HepG2 (cell line): Measurements from ENCODE around the gene EVL. TPM values are rescaled to one million over a fixed set of nuclear protein-coding genes. Genes with fewer than 3 reads are reported as not detected.

Experiments
- ATAC-seq: fragments of 200-7000 bp; cut with Tn5 transposase; 3 replicates; pipeline ENCODE4 v1.9.1; 2020; ENCODE audit warnings: mild to moderate bottlenecking, moderate library complexity
- BruUV-seq: library from RNA; stranded (reverse); fragments of 400-500 nt; replicated peaks from 2 replicates; lab custom pipeline; 2021; lab: Mats Ljungman, UMichigan
- CTCF ChIA-PET: fragments of 300-600 bp; formaldehyde crosslinking; extraction: SDS; loops from one replicate; lab custom pipeline; 2021; ENCODE audit warnings: low total read pairs, inconsistent platforms, low intra/inter-chr PET ratio; lab: Yijun Ruan, JAX
- POLR2A ChIA-PET: fragments of 350-600 bp; sonication (Branson Sonifier 250); formaldehyde crosslinking; loops from one replicate; lab custom pipeline; 2020; ENCODE audit warnings: antibody characterized with exemption, inconsistent platforms; lab: Yijun Ruan, JAX
- DNase-seq: peaks from one replicate; pipeline ENCODE4 v3.0.0-alpha.2; 2015; ENCODE audit warnings: low spot score
- FAIRE-seq: peaks from 3 replicates; lab custom pipeline; 2011; peaks lifted over from hg19 to GRCh38; lab: Jason Lieb, UNC
- H2AFZ ChIP-seq: one replicate; pipeline ENCODE4 v1.6.1; 2011; ENCODE audit warnings: low read length, inconsistent platforms
- H3K27ac ChIP-seq: fragments of 300-600 bp; 3 replicates; pipeline ENCODE4 v1.8.0; 2011; ENCODE audit warnings: mixed run types, mild to moderate bottlenecking, mixed read lengths, low read length, inconsistent platforms; ENCODE audit not compliant: insufficient read depth; ENCODE audit errors: extremely low read length
- H3K27me3 ChIP-seq, 2 experiments: fragments of 200-600 bp in 1 of 2; 2 replicates in 1 of 2; 3 replicates in 1 of 2; pipeline versions ENCODE4 v1.6.0 to v1.8.0; 2011; ENCODE audit warnings: low read length in 2 of 2, mild to moderate bottlenecking in 2 of 2, moderate library complexity in 2 of 2, inconsistent platforms in 1 of 2; ENCODE audit not compliant: insufficient read depth in 2 of 2, control insufficient read depth in 1 of 2
- H3K36me3 ChIP-seq, 2 experiments: fragments of 200-600 bp in 1 of 2; replicated peaks in 1 of 2; 2 replicates in 1 of 2; 3 replicates in 1 of 2; pipeline versions ENCODE4 v1.5.1 to v1.8.0; 2011; ENCODE audit warnings: low read length in 2 of 2, inconsistent platforms in 1 of 2; ENCODE audit not compliant: insufficient read depth in 2 of 2, control insufficient read depth in 1 of 2
- H3K4me1 ChIP-seq: 2 replicates; pipeline ENCODE4 v1.5.1; 2012; ENCODE audit warnings: low read length, inconsistent platforms; ENCODE audit not compliant: insufficient read depth
- H3K4me2 ChIP-seq: 2 replicates; pipeline ENCODE4 v1.6.0; 2011; ENCODE audit warnings: low read depth, low read length, inconsistent platforms
- H3K4me3 ChIP-seq, 3 experiments: fragments of 200-600 bp in 1 of 3; sonication (generic), shearing (Covaris generic) in 1 of 3; replicated peaks in 1 of 3; 2 replicates each; pipeline ENCODE4 v1.5.1; 2011 to 2016; ENCODE audit warnings: low read length in 3 of 3, inconsistent platforms in 2 of 3, low read depth in 2 of 3, mild to moderate bottlenecking in 2 of 3, control low read depth in 1 of 3, mixed read lengths in 1 of 3; ENCODE audit not compliant: insufficient read depth in 1 of 3
- H3K79me2 ChIP-seq: one replicate; pipeline ENCODE4 v1.6.1; 2011; ENCODE audit warnings: low read length, inconsistent platforms; ENCODE audit not compliant: insufficient read depth
- H3K9ac ChIP-seq: 2 replicates; pipeline ENCODE4 v1.6.0; 2011; ENCODE audit warnings: mild to moderate bottlenecking, low read depth, low read length, inconsistent platforms; ENCODE audit not compliant: insufficient read depth
- H3K9me3 ChIP-seq: 2 replicates; pipeline ENCODE4 v1.5.1; 2012; ENCODE audit warnings: mild to moderate bottlenecking, low read length
- H4K20me1 ChIP-seq: 2 replicates; pipeline ENCODE4 v1.6.0; 2011; ENCODE audit warnings: inconsistent platforms, mild to moderate bottlenecking, low read length, moderate library complexity; ENCODE audit not compliant: insufficient read depth
- LCORL ChIP-seq, 2 experiments: fragments of 450-650 bp in 1 of 2; sonication (generic) in 1 of 2; formaldehyde crosslinking in 1 of 2; IDR thresholded peaks; 2 replicates each; pipeline versions ENCODE4 v1.5.0 to v1.6.1; 2017 to 2020; ENCODE audit warnings: antibody characterized with exemption in 1 of 2, missing genetic modification reagents in 1 of 2
- POLR2A ChIP-seq, 2 experiments: IDR thresholded peaks; 2 replicates each; pipeline ENCODE4 v1.6.1; 2011; ENCODE audit warnings: low read depth in 2 of 2, low read length in 2 of 2, mild to moderate bottlenecking in 1 of 2, moderate library complexity in 1 of 2; ENCODE audit not compliant: insufficient read depth in 1 of 2
- RCOR2 ChIP-seq: IDR thresholded peaks from 2 replicates; pipeline ENCODE4 v1.6.1; 2016; ENCODE audit warnings: missing biosample characterization, missing genetic modification reagents
- REXO4 ChIP-seq: sonication (generic); formaldehyde crosslinking; IDR thresholded peaks from 2 replicates; pipeline ENCODE4 v1.8.0; 2022; ENCODE audit warnings: missing genetic modification reagents, mild to moderate bottlenecking, borderline replicate concordance
- ZNF350 ChIP-seq: sonication (generic); formaldehyde crosslinking; IDR thresholded peaks from 2 replicates; pipeline ENCODE4 v1.4.0; 2020; ENCODE audit warnings: mild to moderate bottlenecking, low read depth, missing genetic modification reagents, borderline replicate concordance
- ZNF629 ChIP-seq: sonication (generic); formaldehyde crosslinking; conservative IDR thresholded peaks from 2 replicates; pipeline ENCODE4 v1.5.0; 2020; ENCODE audit warnings: missing genetic modification reagents
- ZNF713 ChIP-seq: sonication (generic); formaldehyde crosslinking; IDR thresholded peaks from 2 replicates; pipeline ENCODE4 v1.4.0; 2020; ENCODE audit warnings: mild to moderate bottlenecking, missing genetic modification reagents
- WGBS: methylation state at CpG from one replicate; pipeline ENCODE4 v1.1.6; 2017; ENCODE audit warnings: low lambda C conversion rate; 5-methylcytosine and 5-hydroxymethylcytosine counted together
- in situ Hi-C: cut with HindIII; loops from 2 replicates; pipeline ENCODE4 v1.10.0; 2017; ENCODE audit warnings: low pct_unique_long_range_greater_than_20kb; ENCODE audit not compliant: extremely low pct_ligation_motif_present
- intact Hi-C: fragments of 100-400 bp; cut with micrococcal nuclease; formaldehyde crosslinking; loops from one replicate; pipeline ENCODE4 v1.10.0; 2022; ENCODE audit not compliant: unreplicated experiment
- polyA plus RNA-seq, 8 experiments: library from polyadenylated mRNA; depleted of rRNA in 3 of 8; stranded (reverse) in 7 of 8; unstranded in 1 of 8; fragments of >200 nt; fragmentation: Illumina TruSeq in 4 of 8; extraction: Trizol in 4 of 8; gene quantifications; 2 replicates each; pipeline versions ENCODE4 v1.2.1 to v1.2.3, GENCODE V29; 2011 to 2016; ENCODE audit warnings: low read depth in 4 of 8, missing spikeins in 1 of 8, mixed read lengths in 1 of 8; ENCODE audit not compliant: insufficient read depth in 1 of 8
- total RNA-seq, 5 experiments: library from RNA; depleted of rRNA; stranded (reverse); fragments of >200 nt; fragmentation: Illumina TruSeq; extraction: Trizol; gene quantifications; 2 replicates each; pipeline ENCODE4 v1.2.3, GENCODE V29; 2016; ENCODE audit warnings: low read depth in 1 of 5
- TF ChIP-seq, protein P1 (sequence below): sonication (generic); formaldehyde crosslinking; IDR thresholded peaks from 2 replicates; pipeline ENCODE4 v1.5.0; 2020; ENCODE audit warnings: missing genetic modification reagents
- TF ChIP-seq, protein P2 (sequence below): sonication (generic); formaldehyde crosslinking; conservative IDR thresholded peaks from 2 replicates; pipeline ENCODE4 v1.5.0; 2020; ENCODE audit warnings: missing genetic modification reagents

EVL gene
- total and polyA plus RNA-seq, 2 of the 13 experiments (the other 11 are each of a cell fraction or from before 2014, with no cell fraction given), result 15.1 to 31.2 TPM

DNA sequence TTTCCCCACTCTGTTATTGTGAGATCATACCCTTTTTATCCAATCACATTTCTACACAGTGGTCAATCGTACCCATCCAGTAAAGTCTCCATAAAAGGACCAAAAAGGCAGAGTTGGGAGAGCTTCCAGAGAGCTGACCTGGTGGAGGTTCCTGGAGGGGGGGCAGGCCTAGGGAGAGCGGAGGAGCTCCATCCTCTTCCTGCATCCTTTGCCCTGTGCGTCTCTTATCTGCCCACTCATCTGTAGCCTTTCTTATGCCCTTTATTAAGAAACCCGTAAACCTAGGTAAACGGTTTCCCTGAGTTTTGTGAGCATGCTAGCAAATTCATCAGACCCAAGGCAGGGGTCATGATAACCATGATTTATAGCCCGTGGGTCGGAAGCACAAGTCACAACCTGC, 26.2 kb downstream of the EVL start:
- no peak for ATAC-seq
- in situ Hi-C loops, result no loop called here
- CTCF ChIA-PET, result no interaction called here

DNA sequence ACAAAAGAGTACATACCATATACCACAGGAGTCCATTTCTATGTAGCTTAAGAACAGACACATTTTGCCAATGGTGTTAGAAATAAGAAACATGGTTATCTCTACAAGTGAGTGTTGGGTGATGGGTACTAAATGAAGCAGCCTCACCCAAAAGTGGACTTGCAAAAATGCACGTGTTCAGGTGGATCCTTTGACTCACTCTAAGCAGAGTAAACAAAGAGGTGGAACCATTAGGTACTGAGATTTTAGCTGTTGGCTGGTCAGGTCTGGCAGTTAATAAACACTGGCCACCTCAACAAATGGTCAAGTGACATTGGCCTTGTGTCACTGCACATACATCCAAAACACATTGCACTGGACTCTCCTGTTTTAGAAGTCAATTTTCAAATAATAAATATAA, 27.6 kb downstream of the EVL start:
- no TSS peak for BruUV-seq
- H3K4me3 ChIP-seq, result no peak overlapping the region
- no peaks in the 10 kb centered on the region for H3K27me3 ChIP-seq
- no peaks in the 10 kb centered on the region for H4K20me1 ChIP-seq
- no peak overlapping the region for H3K4me2 ChIP-seq
- H2AFZ ChIP-seq, result no peak overlapping the region
- no peaks in the 10 kb centered on the region for H3K79me2 ChIP-seq
- ATAC-seq (no peak), DNase-seq (no peak), FAIRE-seq (no peak)
- peaks cover 7% of the 10 kb centered on the region; the same call in 1 of the 2 replicates for H3K4me1 ChIP-seq
- intact Hi-C loops (no loop called here), in situ Hi-C loops (no loop called here)
- TF ChIP-seq ZNF713 (CRISPR knock-in tag) (no peak), ZNF629 (CRISPR knock-in tag) (no peak), POLR2A (IDR thresholded peaks at IDR 0.05; ENCODE audit: insufficient read depth in 1 of 2, low read depth in 2 of 2, low read length in 2 of 2) (no peak), LCORL (IDR thresholded peaks at IDR 0.05) (no peak), LCORL (CRISPR knock-in tag; IDR thresholded peaks at IDR 0.05) (no peak), ZNF350 (CRISPR knock-in tag) (no peak), REXO4 (CRISPR knock-in tag) (no peak)
- TF ChIP-seq, protein P1, sequence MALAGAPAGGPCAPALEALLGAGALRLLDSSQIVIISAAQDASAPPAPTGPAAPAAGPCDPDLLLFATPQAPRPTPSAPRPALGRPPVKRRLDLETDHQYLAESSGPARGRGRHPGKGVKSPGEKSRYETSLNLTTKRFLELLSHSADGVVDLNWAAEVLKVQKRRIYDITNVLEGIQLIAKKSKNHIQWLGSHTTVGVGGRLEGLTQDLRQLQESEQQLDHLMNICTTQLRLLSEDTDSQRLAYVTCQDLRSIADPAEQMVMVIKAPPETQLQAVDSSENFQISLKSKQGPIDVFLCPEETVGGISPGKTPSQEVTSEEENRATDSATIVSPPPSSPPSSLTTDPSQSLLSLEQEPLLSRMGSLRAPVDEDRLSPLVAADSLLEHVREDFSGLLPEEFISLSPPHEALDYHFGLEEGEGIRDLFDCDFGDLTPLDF (CRISPR knock-in tag), result no peak
- CTCF ChIA-PET, result no interaction called here
- 25% methylated on average over 1 of the region's 1 CpG for WGBS
- no peak overlapping the region for H3K9ac ChIP-seq
- POLR2A ChIA-PET, result no interaction called here
- H3K36me3 ChIP-seq, result peaks cover 8 to 31% of the 10 kb centered on the region in 2 experiments; a peak in 4 of 5 replicates
- no peak overlapping the region for H3K27ac ChIP-seq
- no peaks in the 10 kb centered on the region for H3K9me3 ChIP-seq

More for the DNA sequence above, 26.2 kb downstream of the EVL start:
- Histone ChIP-seq H3K4me3 (no peak overlapping the region), H3K79me2 (no peaks in the 10 kb centered on the region), H3K27me3 (no peaks in the 10 kb centered on the region), H3K9ac (no peak overlapping the region), H3K9me3 (no peaks in the 10 kb centered on the region), H4K20me1 (no peaks in the 10 kb centered on the region), H3K4me1 (peaks cover 7% of the 10 kb centered on the region; the same call in 1 of the 2 replicates), H3K4me2 (no peak overlapping the region), H2AFZ (no peak overlapping the region), H3K27ac (no peak overlapping the region), H3K36me3 (peaks cover 4 to 24% of the 10 kb centered on the region in 2 experiments; a peak in 3 of 5 replicates)
- no peak for DNase-seq
- no TSS peak for BruUV-seq
- POLR2A ChIA-PET, result no interaction called here
- WGBS, result 96% methylated on average over 7 of the region's 7 CpGs
- intact Hi-C loops, result no loop called here
- no peak for FAIRE-seq
- TF ChIP-seq RCOR2 (CRISPR knock-in tag), result no peak
- TF ChIP-seq, protein P2, sequence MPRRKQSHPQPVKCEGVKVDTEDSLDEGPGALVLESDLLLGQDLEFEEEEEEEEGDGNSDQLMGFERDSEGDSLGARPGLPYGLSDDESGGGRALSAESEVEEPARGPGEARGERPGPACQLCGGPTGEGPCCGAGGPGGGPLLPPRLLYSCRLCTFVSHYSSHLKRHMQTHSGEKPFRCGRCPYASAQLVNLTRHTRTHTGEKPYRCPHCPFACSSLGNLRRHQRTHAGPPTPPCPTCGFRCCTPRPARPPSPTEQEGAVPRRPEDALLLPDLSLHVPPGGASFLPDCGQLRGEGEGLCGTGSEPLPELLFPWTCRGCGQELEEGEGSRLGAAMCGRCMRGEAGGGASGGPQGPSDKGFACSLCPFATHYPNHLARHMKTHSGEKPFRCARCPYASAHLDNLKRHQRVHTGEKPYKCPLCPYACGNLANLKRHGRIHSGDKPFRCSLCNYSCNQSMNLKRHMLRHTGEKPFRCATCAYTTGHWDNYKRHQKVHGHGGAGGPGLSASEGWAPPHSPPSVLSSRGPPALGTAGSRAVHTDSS (CRISPR knock-in tag), result no peak
